Neuronal stem cell (in vitro differentiated cells): Measurements from ENCODE around the gene RNF214.

Experiments
- DNase-seq: peaks from one replicate; pipeline ENCODE4 v3.0.0-alpha.2; 2013; ENCODE audit warnings: low spot score
- H2AFZ ChIP-seq: one replicate; pipeline ENCODE4 v1.6.1; 2013; ENCODE audit warnings: mild to moderate bottlenecking, low read length, inconsistent platforms
- H2AK5ac ChIP-seq: 2 replicates; pipeline ENCODE4 v1.6.1; 2013; ENCODE audit warnings: low read depth, mild to moderate bottlenecking, inconsistent platforms, low read length, moderate library complexity, mixed read lengths
- H2BK120ac ChIP-seq: 2 replicates; pipeline ENCODE4 v1.6.1; 2013; ENCODE audit warnings: low read depth, mild to moderate bottlenecking, inconsistent platforms, low read length, moderate library complexity, mixed read lengths
- H2BK12ac ChIP-seq: one replicate; pipeline ENCODE4 v1.6.1; 2013; ENCODE audit warnings: low read length, inconsistent platforms
- H2BK15ac ChIP-seq: 2 replicates; pipeline ENCODE4 v1.6.1; 2013; ENCODE audit warnings: mild to moderate bottlenecking, low read length, inconsistent platforms, mixed read lengths
- H2BK5ac ChIP-seq: one replicate; pipeline ENCODE4 v1.6.1; 2013; ENCODE audit warnings: inconsistent platforms, mild to moderate bottlenecking, low read length, moderate library complexity
- H3K14ac ChIP-seq: one replicate; pipeline ENCODE4 v1.6.1; 2013; ENCODE audit warnings: low read length, inconsistent platforms
- H3K18ac ChIP-seq: 2 replicates; pipeline ENCODE4 v1.6.1; 2013; ENCODE audit warnings: low read length, inconsistent platforms
- H3K23ac ChIP-seq: 2 replicates; pipeline ENCODE4 v1.6.1; 2013; ENCODE audit warnings: low read depth, mild to moderate bottlenecking, mixed read lengths, low read length, inconsistent platforms; ENCODE audit not compliant: poor library complexity
- H3K27ac ChIP-seq: replicated peaks from 3 replicates; pipeline ENCODE4 v1.5.1; 2013; ENCODE audit warnings: low read length, inconsistent platforms
- H3K27me3 ChIP-seq, 3 experiments: 2 replicates each; pipeline ENCODE4 v1.6.1; 2013; ENCODE audit warnings: low read length in 3 of 3, mild to moderate bottlenecking in 2 of 3, inconsistent platforms in 1 of 3, low read depth in 1 of 3, mixed read lengths in 1 of 3, moderate library complexity in 1 of 3; ENCODE audit not compliant: control insufficient read depth in 3 of 3, insufficient read depth in 3 of 3
- H3K36me3 ChIP-seq, 2 donors: replicated peaks in 1 of 2; 2 replicates each; pipeline ENCODE4 v1.6.1; 2013; ENCODE audit warnings: low read length in 2 of 2; ENCODE audit not compliant: control insufficient read depth in 2 of 2, insufficient read depth in 2 of 2
- H3K4ac ChIP-seq: 2 replicates; pipeline ENCODE4 v1.6.1; 2013; ENCODE audit warnings: inconsistent platforms, mild to moderate bottlenecking, low read length, moderate library complexity
- H3K4me1 ChIP-seq, 2 donors: 1 replicate in 1 of 2; 2 replicates in 1 of 2; pipeline ENCODE4 v1.6.1; 2013; ENCODE audit warnings: low read length in 2 of 2, low read depth in 1 of 2; ENCODE audit not compliant: control insufficient read depth in 2 of 2, insufficient read depth in 1 of 2
- H3K4me2 ChIP-seq: one replicate; pipeline ENCODE4 v1.6.1; 2013; ENCODE audit warnings: mild to moderate bottlenecking, low read length, inconsistent platforms; ENCODE audit not compliant: insufficient read depth, poor library complexity, severe bottlenecking
- H3K4me3 ChIP-seq, 2 donors: 2 replicates each; pipeline ENCODE4 v1.5.1; 2013; ENCODE audit warnings: low read length in 2 of 2, mild to moderate bottlenecking in 2 of 2, inconsistent platforms in 1 of 2, moderate library complexity in 1 of 2
- H3K79me1 ChIP-seq: one replicate; pipeline ENCODE4 v1.6.1; 2013; ENCODE audit warnings: low read depth, mild to moderate bottlenecking, inconsistent platforms, low read length, moderate library complexity
- H3K9ac ChIP-seq: one replicate; pipeline ENCODE4 v1.6.1; 2013; ENCODE audit warnings: mild to moderate bottlenecking, low read depth, low read length, inconsistent platforms; ENCODE audit not compliant: poor library complexity
- H3K9me3 ChIP-seq, 2 donors: replicated peaks in 1 of 2; 2 replicates each; pipeline versions ENCODE3 to v1.6.1; 2013; ENCODE audit warnings: low read length in 2 of 2, mild to moderate bottlenecking in 2 of 2, inconsistent platforms in 1 of 2, low read depth in 1 of 2, mixed read lengths in 1 of 2, moderate library complexity in 1 of 2; ENCODE audit not compliant: control insufficient read depth in 2 of 2, insufficient read depth in 1 of 2
- H4K8ac ChIP-seq: one replicate; pipeline ENCODE4 v1.6.1; 2013; ENCODE audit warnings: low read depth, mild to moderate bottlenecking, inconsistent platforms, low read length, moderate library complexity
- H4K91ac ChIP-seq: one replicate; pipeline ENCODE4 v1.6.1; 2013; ENCODE audit warnings: low read length, low read depth, mild to moderate bottlenecking, inconsistent platforms; ENCODE audit not compliant: poor library complexity
- WGBS, 2 donors: extraction: QIAGEN DNeasy Blood & Tissue Kit; methylation state at CpG; one replicate each; pipeline ENCODE4 v1.1.7; 2013; ENCODE audit warnings: missing lambda C conversion rate in 2 of 2, mixed read lengths in 1 of 2; ENCODE audit not compliant: insufficient read length in 2 of 2, insufficient replicate concordance in 1 of 2; ENCODE audit errors: extremely low coverage in 2 of 2; 5-methylcytosine and 5-hydroxymethylcytosine counted together

The RNF214 gene

DNA sequence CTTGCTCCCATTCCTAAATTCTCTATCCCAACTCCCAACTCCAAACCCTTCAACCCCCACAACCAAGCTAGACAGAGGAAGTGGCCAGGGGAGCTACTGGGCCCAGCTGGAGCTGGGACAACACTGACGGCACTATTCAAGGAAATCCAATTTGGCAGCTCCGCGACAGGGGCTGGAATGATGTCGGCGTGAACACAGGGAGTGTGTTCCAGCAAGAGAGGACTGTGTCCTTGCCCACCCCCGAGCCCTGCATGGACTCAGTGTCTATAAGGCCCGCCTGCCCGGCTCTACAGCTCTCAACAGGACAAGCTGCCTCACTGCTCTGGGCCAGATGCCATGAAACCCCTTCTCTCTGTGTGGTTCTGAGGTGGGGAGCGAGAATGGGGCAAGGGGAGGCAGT lies 11.9 kb upstream of the RNF214 start:
- no peak overlapping the region for H2BK120ac ChIP-seq
- no peak overlapping the region for H3K9ac ChIP-seq
- peaks cover 0 to 7% of the 10 kb centered on the region in 2 donors for H3K4me1 ChIP-seq
- H2BK12ac ChIP-seq = no peak overlapping the region
- H3K27me3 ChIP-seq = no peaks in the 10 kb centered on the region
- no peak overlapping the region for H4K8ac ChIP-seq
- H3K4me2 ChIP-seq = no peak overlapping the region
- no peak overlapping the region for H3K4ac ChIP-seq
- WGBS, 2 donors = no CpG with 5 or more reads among the region's 9 CpGs
- no peak overlapping the region for H4K91ac ChIP-seq
- H2AK5ac ChIP-seq = no peak overlapping the region
- no peak for DNase-seq
- no peak overlapping the region for H3K18ac ChIP-seq
- no peak overlapping the region for H3K27ac ChIP-seq
- no peaks in the 10 kb centered on the region for H3K9me3 ChIP-seq
- no peak overlapping the region for H2BK5ac ChIP-seq
- peaks cover 40 to 89% of the 10 kb centered on the region in 2 donors for H3K36me3 ChIP-seq
- H3K14ac ChIP-seq = no peak overlapping the region
- H3K23ac ChIP-seq = no peak overlapping the region
- no peak overlapping the region for H3K4me3 ChIP-seq
- H2BK15ac ChIP-seq = no peak overlapping the region
- H2AFZ ChIP-seq = no peak overlapping the region
- no peaks in the 10 kb centered on the region for H3K79me1 ChIP-seq

DNA sequence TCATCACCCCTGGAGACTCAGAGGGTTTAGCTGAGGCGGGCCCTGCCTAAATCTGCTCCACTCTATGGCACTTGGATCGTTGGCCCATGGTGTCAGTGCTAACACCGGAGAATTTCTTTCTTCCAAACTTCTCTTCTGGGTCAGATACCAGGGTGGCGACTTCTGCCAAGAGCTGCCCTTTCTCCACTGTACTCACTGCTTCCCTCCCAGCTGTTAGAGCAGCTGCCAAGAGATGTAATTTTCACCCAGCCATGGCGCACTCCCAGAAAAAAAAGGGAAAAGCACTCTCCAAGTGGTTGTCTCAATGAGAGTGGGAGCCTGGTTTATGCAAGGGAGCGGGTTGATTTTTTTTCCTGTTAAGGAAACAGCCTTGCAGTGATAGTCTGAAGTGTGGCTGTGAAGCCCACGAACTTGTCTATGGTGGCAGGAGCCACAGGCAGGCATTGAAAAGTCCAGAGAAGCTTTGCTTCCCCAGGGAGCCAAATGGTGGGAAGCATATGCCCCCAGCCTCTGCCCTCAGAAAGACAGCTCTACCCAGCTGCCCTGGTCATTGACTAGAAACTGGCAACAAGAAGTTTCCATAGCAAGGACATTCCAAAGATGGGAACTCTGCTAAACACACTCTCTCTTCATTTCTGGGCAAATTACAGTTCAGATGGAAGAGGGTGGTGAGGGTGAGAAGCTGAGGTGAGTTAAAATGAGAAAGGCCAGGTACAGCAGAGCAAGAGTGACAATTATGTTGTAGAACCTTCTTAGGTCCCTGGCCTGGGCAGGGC lies 11.3 kb upstream of the RNF214 start:
- Histone ChIP-seq H3K18ac (no peak overlapping the region), H4K91ac (no peak overlapping the region), H3K27ac (no peak overlapping the region), H3K36me3 (peaks cover 40 to 88% of the 10 kb centered on the region in 2 donors), H4K8ac (no peak overlapping the region), H3K27me3 (no peaks in the 10 kb centered on the region), H2BK15ac (no peak overlapping the region), H3K4me2 (no peak overlapping the region), H2BK12ac (no peak overlapping the region), H3K9ac (no peak overlapping the region), H3K4me1 (peaks cover 0 to 7% of the 10 kb centered on the region in 2 donors), H2BK120ac (no peak overlapping the region), H2AFZ (no peak overlapping the region), H3K9me3 (no peaks in the 10 kb centered on the region), H3K4ac (no peak overlapping the region), H3K4me3 (no peak overlapping the region), H3K14ac (no peak overlapping the region), H2AK5ac (no peak overlapping the region), H3K79me1 (peaks cover 2% of the 10 kb centered on the region), H2BK5ac (no peak overlapping the region), H3K23ac (no peak overlapping the region)
- no CpG with 5 or more reads among the region's 7 CpGs for WGBS, 2 donors
- no peak for DNase-seq

DNA sequence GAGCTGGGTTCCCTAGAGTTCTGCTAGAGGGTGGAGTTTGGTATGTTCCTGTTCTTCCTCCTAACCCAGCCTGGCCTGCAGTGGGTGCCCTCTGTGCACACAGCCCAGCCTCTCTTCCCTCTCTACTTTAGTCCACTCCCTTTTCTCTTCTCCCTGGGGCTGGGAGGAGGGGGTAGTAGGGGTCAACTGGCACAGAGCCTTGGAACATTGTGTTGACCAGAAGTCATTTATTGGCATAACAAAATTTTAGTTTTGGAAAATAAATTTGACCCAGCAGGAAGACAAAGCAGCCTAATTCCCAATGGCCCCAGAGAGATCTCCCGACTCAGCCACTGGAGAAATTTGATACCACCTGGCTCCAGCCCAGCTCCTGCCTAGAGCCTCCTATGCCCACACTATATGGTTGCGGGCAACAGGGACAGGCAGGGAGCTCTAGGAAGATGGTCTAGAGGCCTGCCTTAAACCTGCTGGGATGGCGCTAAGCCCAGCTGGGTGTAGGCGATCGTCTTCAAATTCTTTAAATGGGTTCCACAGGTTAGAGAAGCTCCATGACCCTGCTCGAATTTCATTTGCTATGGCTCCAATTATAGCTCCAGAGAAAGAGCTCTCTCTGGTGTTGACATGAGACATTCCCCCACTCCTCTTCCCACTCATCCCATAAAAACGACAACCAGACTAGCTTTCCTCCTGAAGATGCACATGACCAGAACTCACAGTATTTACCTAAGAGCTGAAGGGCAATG lies 10.5 kb upstream of the RNF214 start:
- H3K4me1 ChIP-seq = peaks cover 0 to 7% of the 10 kb centered on the region in 2 donors
- no peak overlapping the region for H3K4me2 ChIP-seq
- no peak for DNase-seq
- H2BK15ac ChIP-seq = no peak overlapping the region
- peaks cover 2% of the 10 kb centered on the region for H3K79me1 ChIP-seq
- no peak overlapping the region for H2BK120ac ChIP-seq
- no peak overlapping the region for H2BK12ac ChIP-seq
- no peak overlapping the region for H3K18ac ChIP-seq
- H3K4me3 ChIP-seq = no peak overlapping the region
- WGBS, 2 donors = no CpG with 5 or more reads among the region's 7 CpGs
- no peak overlapping the region for H3K14ac ChIP-seq
- no peak overlapping the region for H2BK5ac ChIP-seq
- H3K23ac ChIP-seq = no peak overlapping the region
- H3K4ac ChIP-seq = no peak overlapping the region
- H3K9me3 ChIP-seq = no peaks in the 10 kb centered on the region
- H2AFZ ChIP-seq = no peak overlapping the region
- no peak overlapping the region for H4K8ac ChIP-seq
- peaks cover 39 to 87% of the 10 kb centered on the region in 2 donors for H3K36me3 ChIP-seq
- H3K27ac ChIP-seq = no peak overlapping the region
- H3K27me3 ChIP-seq = no peaks in the 10 kb centered on the region
- no peak overlapping the region for H4K91ac ChIP-seq
- H2AK5ac ChIP-seq = no peak overlapping the region
- H3K9ac ChIP-seq = no peak overlapping the region

DNA sequence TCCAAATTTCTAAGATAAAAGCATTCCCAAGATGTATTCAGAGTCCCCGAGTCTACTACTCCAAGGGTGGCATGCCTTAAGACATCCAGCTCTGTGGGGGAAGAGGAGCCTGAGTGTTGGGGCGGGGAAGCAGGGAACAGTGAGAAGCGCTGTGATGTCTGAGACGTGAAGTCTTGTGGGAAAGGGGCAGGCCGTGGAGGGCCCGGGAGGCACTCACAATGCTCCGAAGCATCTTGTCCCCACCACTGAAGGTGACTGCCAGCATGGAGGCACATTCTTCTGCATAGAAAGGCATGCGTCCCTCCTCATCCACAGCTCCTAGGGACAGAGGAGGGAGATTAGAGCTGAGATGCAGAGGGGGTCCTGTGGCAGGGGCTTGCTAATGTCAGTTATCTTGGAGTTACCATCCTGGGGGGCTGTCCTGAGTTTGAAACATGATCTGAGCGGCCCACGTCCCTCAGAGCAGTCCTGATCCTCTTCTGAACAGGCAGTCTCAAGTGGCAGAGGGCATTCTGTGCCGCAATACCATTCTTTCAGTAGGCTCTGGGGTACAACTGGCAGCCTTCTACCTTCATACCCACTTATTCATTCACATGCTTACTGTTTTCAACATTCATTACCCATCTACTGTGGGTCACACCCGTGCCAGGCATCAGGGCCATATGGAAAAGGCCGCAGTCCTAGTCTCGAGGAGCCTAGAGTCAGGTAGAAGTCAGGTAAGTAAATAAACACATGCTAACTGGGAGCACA lies 9.3 kb upstream of the RNF214 start:
- Histone ChIP-seq H3K23ac (no peak overlapping the region), H3K79me1 (peaks cover 2% of the 10 kb centered on the region), H3K4me2 (no peak overlapping the region), H3K14ac (no peak overlapping the region), H3K18ac (no peak overlapping the region), H3K27ac (no peak overlapping the region), H3K27me3 (no peaks in the 10 kb centered on the region), H4K91ac (no peak overlapping the region), H4K8ac (no peak overlapping the region), H3K4me1 (peaks cover 0 to 7% of the 10 kb centered on the region in 2 donors), H2BK120ac (no peak overlapping the region), H2BK15ac (no peak overlapping the region), H3K36me3 (peaks cover 35 to 84% of the 10 kb centered on the region in 2 donors), H3K9ac (no peak overlapping the region), H2AK5ac (no peak overlapping the region), H3K9me3 (no peaks in the 10 kb centered on the region), H2BK12ac (no peak overlapping the region), H2BK5ac (no peak overlapping the region), H3K4ac (no peak overlapping the region), H3K4me3 (no peak overlapping the region), H2AFZ (no peak overlapping the region)
- DNase-seq = no peak
- no CpG with 5 or more reads among the region's 14 CpGs for WGBS, 2 donors
